Neural cell (in vitro differentiated cells): ENCODE measurements around the gene PSMB11. TPM values are rescaled to one million over a fixed set of nuclear protein-coding genes. Genes with fewer than 3 reads are reported as not detected.
A peak's percentile ranks its signal among the peaks of the same experiment; 100 is the strongest.

Experiments used
- H2AFZ ChIP-seq: fragments of 200-600, 300-800 bp; sonication (generic), shearing (Covaris generic); 2 replicates; pipeline ENCODE4 v1.6.0; 2014; ENCODE audit warnings: low read depth, mild to moderate bottlenecking, antibody characterized with exemption, low read length, moderate library complexity
- H3F3A ChIP-seq: fragments of 200-600 bp; shearing (Covaris generic); 2 replicates; pipeline ENCODE4 v1.6.1; 2016; ENCODE audit warnings: mild to moderate bottlenecking, moderate library complexity, mixed read lengths, antibody characterized with exemption, low read length; ENCODE audit not compliant: insufficient read depth, poor library complexity, severe bottlenecking
- H3K27ac ChIP-seq: fragments of 200-600, 300-800 bp; sonication (generic), shearing (Covaris generic); 2 replicates; pipeline ENCODE4 v1.5.1; 2014; ENCODE audit warnings: mild to moderate bottlenecking, low read length, moderate library complexity
- H3K27me3 ChIP-seq: fragments of 300-800, 200-600 bp; sonication (generic), shearing (Covaris generic); 2 replicates; pipeline ENCODE4 v1.6.0; 2014; ENCODE audit warnings: mild to moderate bottlenecking, low read depth, low read length, moderate library complexity; ENCODE audit not compliant: insufficient read depth
- H3K36me3 ChIP-seq: fragments of 300-800, 200-600 bp; sonication (generic), shearing (Covaris generic); 2 replicates; pipeline ENCODE4 v1.5.1; 2014; ENCODE audit warnings: mild to moderate bottlenecking, antibody characterized with exemption, low read length, moderate library complexity; ENCODE audit not compliant: insufficient read depth
- H3K4me2 ChIP-seq: fragments of 300-800, 200-600 bp; sonication (generic), shearing (Covaris generic); 2 replicates; pipeline ENCODE4 v1.6.0; 2014; ENCODE audit warnings: mild to moderate bottlenecking, low read length
- H3K4me3 ChIP-seq: fragments of 300-800, 200-600 bp; sonication (generic), shearing (Covaris generic); 2 replicates; pipeline ENCODE4 v1.5.1; 2014; ENCODE audit warnings: mild to moderate bottlenecking, low read length, moderate library complexity
- H3K79me2 ChIP-seq: fragments of 200-600 bp; shearing (Covaris generic); replicated peaks from 2 replicates; pipeline ENCODE4 v1.6.0; 2014; ENCODE audit warnings: mild to moderate bottlenecking, low read length, moderate library complexity; ENCODE audit not compliant: insufficient read depth
- H3K9ac ChIP-seq: fragments of 300-800, 200-600 bp; sonication (generic), shearing (Covaris generic); 2 replicates; pipeline ENCODE4 v1.6.1; 2016; ENCODE audit warnings: mild to moderate bottlenecking, low read length, mixed read lengths
- H3K9me2 ChIP-seq: fragments of 200-600 bp; shearing (Covaris generic); 2 replicates; pipeline ENCODE4 v1.6.1; 2016; ENCODE audit warnings: mild to moderate bottlenecking, low read length, mixed read lengths; ENCODE audit not compliant: insufficient read depth
- H3K9me3 ChIP-seq: fragments of 200-600, 300-800 bp; sonication (generic), shearing (Covaris generic); 2 replicates; pipeline ENCODE4 v1.6.1; 2016; ENCODE audit warnings: mild to moderate bottlenecking, mixed run types, low read length, moderate library complexity, mixed read lengths
- H4K20me1 ChIP-seq: fragments of 200-600 bp; shearing (Covaris generic); 2 replicates; pipeline ENCODE4 v1.6.1; 2016; ENCODE audit warnings: mild to moderate bottlenecking, mixed run types; ENCODE audit not compliant: insufficient read depth
- EP300 ChIP-seq: fragments of 450-650 bp; conservative IDR thresholded peaks from 2 replicates; pipeline ENCODE4 v1.6.1; 2014; ENCODE audit warnings: antibody characterized with exemption, mild to moderate bottlenecking, moderate library complexity; ENCODE audit not compliant: poor library complexity, severe bottlenecking
- MXI1 ChIP-seq: fragments of 450-650 bp; conservative IDR thresholded peaks from 2 replicates; pipeline ENCODE4 v1.6.1; 2014; ENCODE audit warnings: antibody characterized with exemption, mild to moderate bottlenecking; ENCODE audit not compliant: poor library complexity, severe bottlenecking
- RAD21 ChIP-seq: fragments of 450-650 bp; conservative IDR thresholded peaks from 2 replicates; pipeline ENCODE4 v1.6.1; 2014; ENCODE audit warnings: antibody characterized with exemption, mild to moderate bottlenecking, moderate library complexity
- polyA plus RNA-seq: library from polyadenylated mRNA; depleted of rRNA; stranded (reverse); fragments of >200 nt; gene quantifications from 2 replicates; pipeline ENCODE4 v1.2.3, GENCODE V29; 2014

PSMB11 gene
- polyA plus RNA-seq, 1 donor from 2014 or later = not detected

DNA sequence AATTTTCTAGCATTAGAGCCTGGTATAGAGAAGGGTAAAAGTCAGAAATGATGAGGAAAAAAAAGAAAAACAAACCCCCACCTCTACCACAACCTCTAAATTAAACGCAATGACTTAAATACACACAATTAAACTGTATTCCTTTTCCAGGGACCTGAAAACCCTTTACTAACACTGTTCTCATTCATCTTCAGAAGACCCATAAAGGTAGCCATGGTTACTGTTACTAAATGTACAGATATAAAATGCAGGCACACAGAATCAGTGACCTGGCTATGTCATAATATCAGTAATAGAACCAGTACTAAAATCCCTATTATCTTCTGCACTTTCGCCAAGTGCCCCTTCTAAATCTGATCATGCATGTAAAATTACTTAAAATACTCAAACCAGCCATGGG lies 51.5 kb downstream of the PSMB11 start:
- peak overlapping the region; percentile 74 for H3K4me3 ChIP-seq
- no peaks in the 10 kb centered on the region for H3K9me3 ChIP-seq
- H3K9ac ChIP-seq = peak overlapping the region; percentile 96
- H4K20me1 ChIP-seq = no peaks in the 10 kb centered on the region
- no peaks in the 10 kb centered on the region for H3K9me2 ChIP-seq
- no peak overlapping the region for H3K27ac ChIP-seq
- H3K4me2 ChIP-seq = peak overlapping the region; percentile 94
- H3K79me2 ChIP-seq = peaks cover 44% of the 10 kb centered on the region
- no peaks in the 10 kb centered on the region for H3K27me3 ChIP-seq
- no peak for TF ChIP-seq MXI1
- no peak for TF ChIP-seq EP300
- no peak for TF ChIP-seq RAD21
- no peaks in the 10 kb centered on the region for H3K36me3 ChIP-seq
- no peaks in the 10 kb centered on the region for H3F3A ChIP-seq
- H2AFZ ChIP-seq = no peak overlapping the region

Other genes with a start within 250 kb of the PSMB11 start
- not detected in 2 replicates for gene SLC7A7, start 226.8 kb upstream of the PSMB11 start, polyA plus RNA-seq
- gene MRPL52, start 212.3 kb upstream of the PSMB11 start, polyA plus RNA-seq = 87.9 and 161 TPM in 2 replicates
- 0.30 and 1.5 TPM in 2 replicates for gene MMP14, start 205.6 kb upstream of the PSMB11 start, polyA plus RNA-seq
- gene LRP10, start 170.5 kb upstream of the PSMB11 start, polyA plus RNA-seq = 0.22 and 1.1 TPM in 2 replicates
- gene REM2, start 159.0 kb upstream of the PSMB11 start, polyA plus RNA-seq = 28.6 and 31.1 TPM in 2 replicates
- 83.7 and 96.7 TPM in 2 replicates for gene RBM23, start 123.1 kb upstream of the PSMB11 start, polyA plus RNA-seq
- gene PRMT5, start 112.8 kb upstream of the PSMB11 start, polyA plus RNA-seq = 102 and 114 TPM in 2 replicates
- 3.2 and 12.1 TPM in 2 replicates for gene HAUS4, start 85.1 kb upstream of the PSMB11 start, polyA plus RNA-seq
- gene AJUBA, start 59.7 kb upstream of the PSMB11 start, polyA plus RNA-seq = 0.52 and 1.9 TPM in 2 replicates
- 4.7 and 7.1 TPM in 2 replicates for gene C14orf93, start 32.1 kb upstream of the PSMB11 start, polyA plus RNA-seq
- 147 and 168 TPM in 2 replicates for gene PSMB5, start 7.3 kb upstream of the PSMB11 start, polyA plus RNA-seq
- gene CDH24, start 15.3 kb downstream of the PSMB11 start, polyA plus RNA-seq = 31.7 and 37.0 TPM in 2 replicates
- 132 and 143 TPM in 2 replicates for gene ACIN1, start 52.9 kb downstream of the PSMB11 start, polyA plus RNA-seq
- 23.3 and 26.4 TPM in 2 replicates for gene C14orf119, start 53.3 kb downstream of the PSMB11 start, polyA plus RNA-seq
- gene CIROP, start 62.8 kb downstream of the PSMB11 start, polyA plus RNA-seq = not detected in 2 replicates
- gene CEBPE, start 77.0 kb downstream of the PSMB11 start, polyA plus RNA-seq = not detected in 2 replicates
- 0.21 and 1.7 TPM in 2 replicates for gene SLC7A8, start 141.4 kb downstream of the PSMB11 start, polyA plus RNA-seq
- not detected in 2 replicates for gene RNF212B, start 195.7 kb downstream of the PSMB11 start, polyA plus RNA-seq
- gene HOMEZ, start 243.9 kb downstream of the PSMB11 start, polyA plus RNA-seq = 4.4 and 6.6 TPM in 2 replicates